Endometrial microvascular endothelial cells (primary cell): ENCODE results near the gene RBM19. TPM values are rescaled to one million over a fixed set of nuclear protein-coding genes. Genes with fewer than 3 reads are reported as not detected.

ENCODE experiments used
- in situ Hi-C: cut with HindIII; loops from 2 replicates; pipeline ENCODE4 v1.10.0; 2017; ENCODE audit warnings: low sequenced_read_pairs, low pct_unique_long_range_greater_than_20kb; ENCODE audit errors: inconsistent ontology term
- total RNA-seq: library from RNA; depleted of rRNA; stranded (reverse); fragments of >200 nt; gene quantifications from one replicate; pipeline ENCODE4 v1.2.3, GENCODE V29; 2015; ENCODE audit errors: inconsistent ontology term

The RBM19 gene
- total RNA-seq, 1 donor from 2014 or later, result 30.6 TPM

- in situ Hi-C loops, result no loop called here
Observed at GRCh38 chr12:113850309-113851056, 115.6 kb downstream of the RBM19 start.

GRCh38 chr12:113847856-113848255, 118.3 kb downstream of the RBM19 start:
- in situ Hi-C loops, result no loop called here

GRCh38 chr12:113846883-113847755, 119.0 kb downstream of the RBM19 start:
- in situ Hi-C loops, result no loop called here

- in situ Hi-C loops, result no loop called here
Observed at GRCh38 chr12:113845900-113846674, 120.0 kb downstream of the RBM19 start.

- in situ Hi-C loops, result no loop called here
Observed at GRCh38 chr12:113844495-113845210, 121.5 kb downstream of the RBM19 start.

- in situ Hi-C loops, result no loop called here
Observed at GRCh38 chr12:113842699-113843098, 123.4 kb downstream of the RBM19 start.

GRCh38 chr12:113841786-113842185, 124.3 kb downstream of the RBM19 start:
- in situ Hi-C loops, result no loop called here

GRCh38 chr12:113840401-113841042, 125.6 kb downstream of the RBM19 start:
- in situ Hi-C loops, result no loop called here

- in situ Hi-C loops, result no loop called here
Observed at GRCh38 chr12:113838896-113839295, 127.2 kb downstream of the RBM19 start.

- in situ Hi-C loops, result no loop called here
Observed at GRCh38 chr12:113837528-113838296, 128.4 kb downstream of the RBM19 start.

GRCh38 chr12:113837084-113837483, 129.0 kb downstream of the RBM19 start:
- in situ Hi-C loops, result no loop called here

GRCh38 chr12:113835896-113836295, 130.2 kb downstream of the RBM19 start:
- in situ Hi-C loops, result no loop called here

GRCh38 chr12:113835433-113835832, 130.7 kb downstream of the RBM19 start:
- in situ Hi-C loops, result no loop called here

- in situ Hi-C loops, result no loop called here
Observed at GRCh38 chr12:113833422-113833821, 132.7 kb downstream of the RBM19 start.

- in situ Hi-C loops, result no loop called here
Observed at GRCh38 chr12:113831476-113831875, 134.6 kb downstream of the RBM19 start.

GRCh38 chr12:113831016-113831415, 135.1 kb downstream of the RBM19 start:
- in situ Hi-C loops, result no loop called here

- in situ Hi-C loops, result no loop called here
Observed at GRCh38 chr12:113829212-113829611, 136.9 kb downstream of the RBM19 start.
